ENCODE results near the gene SMIM12.
A peak's percentile ranks its signal among the peaks of the same experiment; 100 is the strongest.

DNA sequence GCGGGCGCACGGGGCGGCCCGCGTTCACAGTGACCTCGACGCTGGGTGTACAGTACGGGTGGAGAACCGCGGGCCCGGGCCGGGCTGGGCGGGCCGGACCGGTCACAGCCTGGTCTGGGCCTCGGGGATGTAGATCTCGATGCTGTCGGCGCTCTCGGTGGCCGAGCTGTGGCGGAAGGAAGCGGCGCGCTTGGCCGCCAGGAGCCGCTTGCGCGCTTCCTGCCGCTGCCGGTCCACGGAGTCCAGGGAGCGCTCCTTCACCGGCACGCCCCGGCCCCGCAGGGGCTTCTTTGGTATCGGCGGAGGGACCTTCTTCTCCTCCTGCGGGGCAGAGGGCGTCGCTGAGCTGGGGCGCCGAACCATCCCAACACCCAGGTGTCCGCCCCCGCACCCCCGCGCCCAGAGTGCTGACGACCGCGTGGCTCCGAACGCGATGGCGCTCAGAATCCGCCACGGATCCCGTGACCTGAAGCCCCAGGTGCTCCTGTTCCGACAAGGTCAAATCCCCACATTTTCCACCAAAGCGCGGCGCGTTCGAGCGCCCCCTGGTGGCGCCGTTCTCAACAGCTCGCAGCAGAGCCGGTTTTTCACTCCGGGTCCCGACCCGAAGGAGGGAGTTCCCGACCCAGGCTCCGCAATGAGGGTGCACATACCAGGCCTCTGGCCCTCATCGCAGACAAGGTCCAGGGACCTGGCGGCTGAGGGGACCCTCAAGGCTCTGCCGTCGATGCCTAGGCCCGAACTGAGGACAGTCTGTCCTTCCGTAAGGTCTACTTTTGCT is 6.6 kb upstream of the SMIM12 start:
- TF ChIP-seq, protein P1, sequence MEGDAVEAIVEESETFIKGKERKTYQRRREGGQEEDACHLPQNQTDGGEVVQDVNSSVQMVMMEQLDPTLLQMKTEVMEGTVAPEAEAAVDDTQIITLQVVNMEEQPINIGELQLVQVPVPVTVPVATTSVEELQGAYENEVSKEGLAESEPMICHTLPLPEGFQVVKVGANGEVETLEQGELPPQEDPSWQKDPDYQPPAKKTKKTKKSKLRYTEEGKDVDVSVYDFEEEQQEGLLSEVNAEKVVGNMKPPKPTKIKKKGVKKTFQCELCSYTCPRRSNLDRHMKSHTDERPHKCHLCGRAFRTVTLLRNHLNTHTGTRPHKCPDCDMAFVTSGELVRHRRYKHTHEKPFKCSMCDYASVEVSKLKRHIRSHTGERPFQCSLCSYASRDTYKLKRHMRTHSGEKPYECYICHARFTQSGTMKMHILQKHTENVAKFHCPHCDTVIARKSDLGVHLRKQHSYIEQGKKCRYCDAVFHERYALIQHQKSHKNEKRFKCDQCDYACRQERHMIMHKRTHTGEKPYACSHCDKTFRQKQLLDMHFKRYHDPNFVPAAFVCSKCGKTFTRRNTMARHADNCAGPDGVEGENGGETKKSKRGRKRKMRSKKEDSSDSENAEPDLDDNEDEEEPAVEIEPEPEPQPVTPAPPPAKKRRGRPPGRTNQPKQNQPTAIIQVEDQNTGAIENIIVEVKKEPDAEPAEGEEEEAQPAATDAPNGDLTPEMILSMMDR (IDR thresholded peaks at IDR 0.05): peak; percentile 95 to 99 (median 95)
- TF ChIP-seq POLR2A (IDR thresholded peaks at IDR 0.05): no peak
